DMS53 treated with DMSO at 0.1 percent for 48 hours (cell line): ENCODE data around the gene LRRC8E.

ENCODE experiments used
- DNase-seq: peaks from one replicate; lab custom pipeline; 2025; ENCODE audit not compliant: unreplicated experiment; lab: John Stamatoyannopoulos, UW

Gene LRRC8E

GRCh38 chr19:7867092-7867844 is 21.0 kb upstream of the LRRC8E start:
- DNase-seq, result no peak

GRCh38 chr19:7868326-7868670 is 20.0 kb upstream of the LRRC8E start:
- peak; percentile 48 for DNase-seq

GRCh38 chr19:7868671-7869452 is 19.4 kb upstream of the LRRC8E start:
- DNase-seq, result peak; percentile 55

GRCh38 chr19:7869453-7869909 is 18.8 kb upstream of the LRRC8E start:
- DNase-seq, result no peak

- DNase-seq, result no peak
Measured at GRCh38 chr19:7869910-7870511, 18.3 kb upstream of the LRRC8E start.

GRCh38 chr19:7870571-7871436 is 17.5 kb upstream of the LRRC8E start:
- DNase-seq, result no peak

- no peak for DNase-seq
Measured at GRCh38 chr19:7871437-7872305, 16.6 kb upstream of the LRRC8E start.

GRCh38 chr19:7872306-7873204 is 15.8 kb upstream of the LRRC8E start:
- DNase-seq, result no peak

- no peak for DNase-seq
Measured at GRCh38 chr19:7873304-7874075, 14.8 kb upstream of the LRRC8E start.

GRCh38 chr19:7874076-7874896 is 14.0 kb upstream of the LRRC8E start, which contains the start of gene PRR36:
TSS of gene PRR36 (minus strand) at chr19:7874390. CDS start at chr19:7873689, 701 bp downstream.
- peak; percentile 25 for DNase-seq

GRCh38 chr19:7874897-7875273 is 13.4 kb upstream of the LRRC8E start:
- no peak for DNase-seq

GRCh38 chr19:7877249-7877836 is 11.0 kb upstream of the LRRC8E start:
- no peak for DNase-seq

GRCh38 chr19:7879111-7879807 is 9.1 kb upstream of the LRRC8E start:
- no peak for DNase-seq

GRCh38 chr19:7879836-7880235 is 8.5 kb upstream of the LRRC8E start:
- no peak for DNase-seq

GRCh38 chr19:7881910-7882309 is 6.4 kb upstream of the LRRC8E start:
- no peak for DNase-seq

- DNase-seq, result peak; percentile 26
Measured at GRCh38 chr19:7883105-7883504, 5.2 kb upstream of the LRRC8E start.
